Testis (tissue), 3 donors: ENCODE results near the gene DCP1B. TPM values are rescaled to one million over a fixed set of nuclear protein-coding genes. Genes with fewer than 3 reads are reported as not detected.

Experiments used
- DNase-seq: peaks from one replicate; pipeline ENCODE4 v3.0.0-alpha.2; 2019
- H3K27ac ChIP-seq, 2 donors: fragments of 200-600 bp; sonication (generic); one replicate each; pipeline ENCODE4 v1.5.1; 2019
- H3K27me3 ChIP-seq: fragments of 200-600 bp; sonication (generic); one replicate; pipeline ENCODE4 v1.5.1; 2019
- H3K36me3 ChIP-seq: fragments of 200-600 bp; sonication (generic); one replicate; pipeline ENCODE4 v1.5.1; 2017; ENCODE audit warnings: low read depth; ENCODE audit errors: missing control alignments
- H3K4me1 ChIP-seq: fragments of 200-600 bp; sonication (generic); one replicate; pipeline ENCODE4 v1.5.1; 2019
- H3K4me3 ChIP-seq, 2 donors: fragments of 200-600 bp; sonication (generic); one replicate each; pipeline ENCODE4 v1.5.1; 2017 to 2019
- H3K9me3 ChIP-seq: fragments of 200-600 bp; sonication (generic); one replicate; pipeline ENCODE4 v1.5.1; 2017
- CTCF ChIP-seq, 3 experiments: fragments of 450-650 bp in 2 of 3; fragments of 200-600 bp in 1 of 3; sonication (generic) in 1 of 3; IDR thresholded peaks; one replicate each; pipeline ENCODE4 v1.5.1; 2016 to 2019; ENCODE audit warnings: antibody characterized with exemption in 3 of 3, mild to moderate bottlenecking in 2 of 3, moderate library complexity in 1 of 3
- POLR2A ChIP-seq: fragments of 450-650 bp; IDR thresholded peaks from one replicate; pipeline ENCODE4 v1.6.1; 2017; ENCODE audit warnings: antibody characterized with exemption, mild to moderate bottlenecking, moderate library complexity
- WGBS, 2 donors: methylation state at CpG; one replicate each; pipeline ENCODE4 v1.1.5; 2018; 5-methylcytosine and 5-hydroxymethylcytosine counted together
- intact Hi-C: fragments of 100-400 bp; cut with DNase I; formaldehyde crosslinking; loops from one replicate; pipeline ENCODE4 v1.15.1; 2023; ENCODE audit warnings: low total_unique reads
- polyA plus RNA-seq: library from polyadenylated mRNA; stranded (reverse); fragments of 350-450 nt; fragmentation: Illumina TruSeq; extraction: RNeasy Lipid Tissue Mini Kit (QIAGEN cat#74804); gene quantifications from one replicate; pipeline ENCODE4 v1.2.3, GENCODE V29; 2014; ENCODE audit warnings: low read depth, low replicate concordance; ENCODE audit not compliant: insufficient read depth
- total RNA-seq, 2 donors: library from RNA; depleted of rRNA; stranded (reverse); fragments of >200 nt; gene quantifications; one replicate each; pipeline ENCODE4 v1.2.3, GENCODE V29; 2016

The DCP1B gene
- total and polyA plus RNA-seq, 3 donors from 2014 or later: 36.6 to 56.1 (median 40.0) TPM

- intact Hi-C loops: no loop called here
- TF ChIP-seq POLR2A (no peak), CTCF (IDR thresholded peaks at IDR 0.05) (no peak)
- H3K36me3 ChIP-seq: no peaks in the 10 kb centered on the region
- no peak overlapping the region for H3K27ac ChIP-seq
- H3K27me3 ChIP-seq: no peaks in the 10 kb centered on the region
- H3K9me3 ChIP-seq: no peaks in the 10 kb centered on the region
- H3K4me1 ChIP-seq: peaks cover 27% of the 10 kb centered on the region
- peak; percentile 12 for DNase-seq
- H3K4me3 ChIP-seq: no peak overlapping the region
- 86 to 92% methylated on average over 8 to 18 of the region's 18 CpGs for WGBS, 2 donors
Measured at GRCh38 chr12:1915082-1915968, 88.9 kb downstream of the DCP1B start.

GRCh38 chr12:1914114-1914911 lies 89.9 kb downstream of the DCP1B start:
- H3K4me3 ChIP-seq: no peak overlapping the region
- DNase-seq: peak; percentile 12
- TF ChIP-seq POLR2A: no peak
- TF ChIP-seq CTCF (IDR thresholded peaks at IDR 0.05): no peak
- no peaks in the 10 kb centered on the region for H3K36me3 ChIP-seq
- no peaks in the 10 kb centered on the region for H3K9me3 ChIP-seq
- intact Hi-C loops: no loop called here
- no peak overlapping the region for H3K27ac ChIP-seq
- no peaks in the 10 kb centered on the region for H3K27me3 ChIP-seq
- WGBS, 2 donors: 85 to 89% methylated on average over 16 to 17 of the region's 17 CpGs
- peaks cover 27% of the 10 kb centered on the region for H3K4me1 ChIP-seq

GRCh38 chr12:1913377-1914113 lies 90.7 kb downstream of the DCP1B start:
- WGBS, 2 donors: 71 to 78% methylated on average over 7 to 12 of the region's 12 CpGs
- Histone ChIP-seq H3K36me3 (no peaks in the 10 kb centered on the region), H3K27me3 (no peaks in the 10 kb centered on the region), H3K9me3 (no peaks in the 10 kb centered on the region), H3K4me3 (no peak overlapping the region), H3K27ac (no peak overlapping the region), H3K4me1 (peaks cover 23% of the 10 kb centered on the region)
- intact Hi-C loops: no loop called here
- DNase-seq: peak; percentile 5
- no peak for TF ChIP-seq CTCF (IDR thresholded peaks at IDR 0.05)
- no peak for TF ChIP-seq POLR2A

GRCh38 chr12:1912580-1913376 lies 91.5 kb downstream of the DCP1B start:
- WGBS, 2 donors: 87 to 96% methylated on average over 18 of the region's 18 CpGs
- intact Hi-C loops: no loop called here
- no peaks in the 10 kb centered on the region for H3K27me3 ChIP-seq
- TF ChIP-seq POLR2A (no peak), CTCF (IDR thresholded peaks at IDR 0.05) (no peak)
- H3K27ac ChIP-seq: no peak overlapping the region
- H3K9me3 ChIP-seq: no peaks in the 10 kb centered on the region
- no peak overlapping the region for H3K4me3 ChIP-seq
- no peaks in the 10 kb centered on the region for H3K36me3 ChIP-seq
- H3K4me1 ChIP-seq: peaks cover 17% of the 10 kb centered on the region
- DNase-seq: peak; percentile 8
